Ureter (tissue), 1 donor: ENCODE results near the gene LRFN2. TPM values are rescaled to one million over a fixed set of nuclear protein-coding genes. Genes with fewer than 3 reads are reported as not detected.

Source experiments
- DNase-seq: peaks from one replicate; pipeline ENCODE4 v3.0.0-alpha.2; 2020; ENCODE audit warnings: low spot score
- total RNA-seq: library from RNA; stranded (reverse); gene quantifications from one replicate; pipeline ENCODE4 v1.2.4, GENCODE V29; 2023
- donor health status: DM: yes; HTN: yes; CAD: no.

The LRFN2 gene
- total RNA-seq, 1 donor from 2014 or later = 0.34 TPM

GRCh38 chr6:40517654-40518053 lies 69.5 kb downstream of the LRFN2 start:
- DNase-seq = no peak

- DNase-seq = no peak
These were observed 70.7 kb downstream of the LRFN2 start for GRCh38 chr6:40516429-40516828.

GRCh38 chr6:40512340-40512739 lies 74.8 kb downstream of the LRFN2 start:
- no peak for DNase-seq

GRCh38 chr6:40511884-40512283 lies 75.3 kb downstream of the LRFN2 start:
- DNase-seq = no peak

GRCh38 chr6:40510442-40510841 lies 76.7 kb downstream of the LRFN2 start:
- DNase-seq = no peak

GRCh38 chr6:40509716-40510260 lies 77.4 kb downstream of the LRFN2 start:
- no peak for DNase-seq

GRCh38 chr6:40509086-40509485 lies 78.1 kb downstream of the LRFN2 start:
- no peak for DNase-seq

- DNase-seq = no peak
These were observed 80.2 kb downstream of the LRFN2 start for GRCh38 chr6:40506954-40507353.

- no peak for DNase-seq
These were observed 81.9 kb downstream of the LRFN2 start for GRCh38 chr6:40505191-40505810.

- DNase-seq = no peak
These were observed 82.9 kb downstream of the LRFN2 start for GRCh38 chr6:40504274-40504673.

GRCh38 chr6:40500227-40500626 lies 86.9 kb downstream of the LRFN2 start:
- no peak for DNase-seq

GRCh38 chr6:40499215-40499614 lies 87.9 kb downstream of the LRFN2 start:
- DNase-seq = no peak

- no peak for DNase-seq
These were observed 89.0 kb downstream of the LRFN2 start for GRCh38 chr6:40498148-40498547.

- peak; percentile 56 for DNase-seq
These were observed 95.0 kb downstream of the LRFN2 start for GRCh38 chr6:40492187-40492586.

GRCh38 chr6:40490508-40490907 lies 96.7 kb downstream of the LRFN2 start:
- DNase-seq = no peak

GRCh38 chr6:40489798-40490197 lies 97.4 kb downstream of the LRFN2 start:
- DNase-seq = no peak

GRCh38 chr6:40486576-40486975 lies 100.6 kb downstream of the LRFN2 start:
- DNase-seq = no peak

GRCh38 chr6:40485795-40486194 lies 101.4 kb downstream of the LRFN2 start:
- no peak for DNase-seq

- no peak for DNase-seq
These were observed 101.9 kb downstream of the LRFN2 start for GRCh38 chr6:40485300-40485699.

- no peak for DNase-seq
These were observed 103.1 kb downstream of the LRFN2 start for GRCh38 chr6:40484066-40484465.

GRCh38 chr6:40482532-40482931 lies 104.6 kb downstream of the LRFN2 start:
- DNase-seq = no peak

GRCh38 chr6:40480678-40481077 lies 106.5 kb downstream of the LRFN2 start:
- DNase-seq = no peak

GRCh38 chr6:40479706-40480105 lies 107.5 kb downstream of the LRFN2 start:
- DNase-seq = no peak
